ENCODE data around the gene TRIB2. TPM values are rescaled to one million over a fixed set of nuclear protein-coding genes. Genes with fewer than 3 reads are reported as not detected.

TRIB2 gene
- total and polyA plus RNA-seq, 12 donors, result 26.7 to 57.2 (median 36.5) TPM

- Histone ChIP-seq H3K4me3 (no peak overlapping the region), H3K36me3 (peaks cover 0 to 90% (median 52%) of the 10 kb centered on the region in 9 donors), H3K4me1 (peaks cover 7 to 70% (median 40%) of the 10 kb centered on the region in 9 donors), H3K9me3 (no peaks in the 10 kb centered on the region), H3K27ac (peak overlapping the region in 3 of 10 donors; percentile 2 to 89 (median 24)), H3K27me3 (no peaks in the 10 kb centered on the region)
- intact Hi-C loops (cut with DNase I), result loop anchor here in 6 of 10 donors (5.0 to 10.0 kb wide), 4 partner anchors 45 to 75 kb away; no protein-coding TSS in a partner anchor
- TF ChIP-seq, protein P1, sequence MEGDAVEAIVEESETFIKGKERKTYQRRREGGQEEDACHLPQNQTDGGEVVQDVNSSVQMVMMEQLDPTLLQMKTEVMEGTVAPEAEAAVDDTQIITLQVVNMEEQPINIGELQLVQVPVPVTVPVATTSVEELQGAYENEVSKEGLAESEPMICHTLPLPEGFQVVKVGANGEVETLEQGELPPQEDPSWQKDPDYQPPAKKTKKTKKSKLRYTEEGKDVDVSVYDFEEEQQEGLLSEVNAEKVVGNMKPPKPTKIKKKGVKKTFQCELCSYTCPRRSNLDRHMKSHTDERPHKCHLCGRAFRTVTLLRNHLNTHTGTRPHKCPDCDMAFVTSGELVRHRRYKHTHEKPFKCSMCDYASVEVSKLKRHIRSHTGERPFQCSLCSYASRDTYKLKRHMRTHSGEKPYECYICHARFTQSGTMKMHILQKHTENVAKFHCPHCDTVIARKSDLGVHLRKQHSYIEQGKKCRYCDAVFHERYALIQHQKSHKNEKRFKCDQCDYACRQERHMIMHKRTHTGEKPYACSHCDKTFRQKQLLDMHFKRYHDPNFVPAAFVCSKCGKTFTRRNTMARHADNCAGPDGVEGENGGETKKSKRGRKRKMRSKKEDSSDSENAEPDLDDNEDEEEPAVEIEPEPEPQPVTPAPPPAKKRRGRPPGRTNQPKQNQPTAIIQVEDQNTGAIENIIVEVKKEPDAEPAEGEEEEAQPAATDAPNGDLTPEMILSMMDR (IDR thresholded peaks at IDR 0.05), result no peak
- ATAC-seq, result no peak
- WGBS, 2 donors, result 96 to 97% methylated on average over 9 of the region's 9 CpGs
- DNase-seq, result no peak
Observed at GRCh38 chr2:12739721-12740254, 23.1 kb downstream of the TRIB2 start.

- peaks cover 0 to 54% (median 27%) of the 10 kb centered on the region in 9 donors for H3K4me1 ChIP-seq
- ATAC-seq (no peak), DNase-seq (no peak)
- H3K4me3 ChIP-seq, result no peak overlapping the region
- H3K36me3 ChIP-seq, result peaks cover 0 to 75% (median 51%) of the 10 kb centered on the region in 9 donors
- intact Hi-C loops (cut with DNase I), result loop anchor here in 2 of 10 donors (5.0 kb wide), 2 partner anchors 46 to 66 kb away; no protein-coding TSS in a partner anchor
- TF ChIP-seq, protein P1 (IDR thresholded peaks at IDR 0.05), result no peak
- H3K27me3 ChIP-seq, result no peaks in the 10 kb centered on the region
- WGBS, 2 donors, result 38 to 43% methylated on average over 3 of the region's 3 CpGs
- no peaks in the 10 kb centered on the region for H3K9me3 ChIP-seq
- H3K27ac ChIP-seq, result peak overlapping the region in 7 of 10 donors; percentile 2 to 89 (median 24)
Observed at GRCh38 chr2:12741380-12741779, 24.6 kb downstream of the TRIB2 start.

- Histone ChIP-seq H3K4me1 (peaks cover 0 to 40% (median 13%) of the 10 kb centered on the region in 9 donors), H3K27ac (no peak overlapping the region), H3K9me3 (peaks cover 0 to 5% (median 0%) of the 10 kb centered on the region in 11 donors), H3K27me3 (no peaks in the 10 kb centered on the region), H3K36me3 (peaks cover 0 to 61% (median 40%) of the 10 kb centered on the region in 9 donors), H3K4me3 (no peak overlapping the region)
- WGBS, 2 donors, result 93 to 98% methylated on average over 3 of the region's 3 CpGs
- DNase-seq, result no peak
- TF ChIP-seq, protein P1 (IDR thresholded peaks at IDR 0.05), result no peak
- ATAC-seq, result no peak
- intact Hi-C loops (cut with DNase I), result loop anchor here in 2 of 10 donors (5.0 kb wide), 2 partner anchors 44 to 64 kb away; no protein-coding TSS in a partner anchor
Observed at GRCh38 chr2:12742891-12743290, 26.2 kb downstream of the TRIB2 start.

DNA sequence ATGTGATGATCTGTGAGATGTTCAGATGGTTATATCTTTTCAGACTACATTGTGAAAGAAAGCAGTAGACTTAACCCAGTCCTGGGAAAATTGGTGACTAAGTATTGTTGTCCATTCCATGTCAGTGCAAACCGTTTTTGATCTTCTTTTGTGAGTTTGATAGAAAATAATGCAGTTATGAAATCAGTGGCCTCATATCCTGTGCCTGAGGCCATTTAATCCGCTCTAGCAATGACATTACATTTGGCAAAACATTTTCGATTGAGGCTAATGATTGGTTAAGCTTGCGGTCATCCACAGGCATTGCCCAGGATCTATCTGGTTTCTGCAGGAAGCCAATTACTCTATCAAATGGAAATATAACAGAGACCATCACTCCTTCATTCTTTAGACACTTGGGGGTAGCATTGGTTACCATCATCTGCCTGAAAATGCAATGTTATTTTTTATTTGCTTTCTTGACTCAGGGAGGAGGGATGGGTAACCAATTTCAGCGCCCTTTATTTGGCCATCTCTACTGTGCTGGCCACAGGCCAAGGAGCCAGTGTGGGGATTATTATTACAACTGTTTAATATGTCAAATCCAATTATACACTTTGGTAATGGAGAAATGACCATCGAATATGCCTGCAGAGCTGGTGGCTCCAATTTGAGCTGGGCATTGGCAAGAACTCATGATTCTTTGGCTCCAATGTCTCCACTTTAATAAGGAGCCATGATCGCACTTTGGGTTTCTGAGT lies 33.6 kb downstream of the TRIB2 start:
- H3K27ac ChIP-seq, result no peak overlapping the region
- H3K4me3 ChIP-seq, result no peak overlapping the region
- H3K9me3 ChIP-seq, result peaks cover 0 to 9% (median 0%) of the 10 kb centered on the region in 11 donors
- TF ChIP-seq, protein P1 (IDR thresholded peaks at IDR 0.05), result no peak
- H3K4me1 ChIP-seq, result peaks cover 0 to 17% (median 8%) of the 10 kb centered on the region in 9 donors
- H3K36me3 ChIP-seq, result no peaks in the 10 kb centered on the region
- WGBS, 2 donors, result 89 to 94% methylated on average over 7 of the region's 7 CpGs
- ATAC-seq (no peak), DNase-seq (no peak)
- intact Hi-C loops (cut with DNase I), result no loop called here
- H3K27me3 ChIP-seq, result no peaks in the 10 kb centered on the region
